Astrocyte (in vitro differentiated cells and primary cell): Measurements from ENCODE around the gene ANKRD11.

ENCODE experiments used
- EZH2 ChIP-seq: IDR thresholded peaks from 2 replicates; pipeline ENCODE4 v1.6.1; 2012; ENCODE audit warnings: mild to moderate bottlenecking, low read length, inconsistent platforms; ENCODE audit not compliant: insufficient read depth
- TF ChIP-seq, protein P1 (sequence below): IDR thresholded peaks from 2 replicates; pipeline ENCODE4 v1.5.1; 2011; ENCODE audit warnings: low read depth, mild to moderate bottlenecking, inconsistent platforms, low read length, moderate library complexity; ENCODE audit not compliant: insufficient read depth

DNA sequence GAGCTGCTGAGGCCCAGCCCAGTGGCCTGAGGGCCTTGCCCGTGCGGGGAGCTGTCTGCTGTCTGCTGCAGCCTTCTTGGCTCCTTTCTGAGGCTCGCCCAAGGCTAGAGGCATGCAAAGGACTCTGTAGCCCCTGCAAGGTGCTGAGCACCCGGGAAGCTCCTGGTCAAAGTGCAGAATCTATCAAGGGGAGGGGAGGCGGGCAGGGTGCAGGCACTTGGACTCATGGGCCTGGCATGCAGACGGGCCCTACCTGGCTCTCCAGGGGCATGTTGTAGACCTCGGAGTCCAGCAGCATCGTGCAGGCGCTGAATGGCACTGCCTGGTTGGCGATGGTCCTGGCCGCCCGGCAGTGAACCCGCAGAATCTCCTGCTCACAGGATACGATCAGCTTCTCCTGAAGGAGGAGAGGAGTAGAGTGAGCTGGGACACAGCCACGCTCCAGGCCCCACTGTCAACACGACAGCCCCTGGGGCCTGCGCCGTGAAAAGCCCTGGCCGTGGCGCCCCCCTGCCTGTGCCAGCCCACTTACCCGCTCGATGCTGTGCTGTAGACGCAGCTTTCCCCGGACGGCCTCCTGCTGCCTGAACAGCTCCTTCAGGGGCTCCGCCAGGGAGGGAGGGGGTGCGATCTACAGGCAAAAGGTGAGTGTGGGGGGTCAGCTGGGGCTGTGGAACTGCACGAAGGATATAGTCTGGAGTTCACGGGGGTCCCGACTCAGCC lies 215.6 kb downstream of the ANKRD11 start:
- TF ChIP-seq EZH2 = no peak
- TF ChIP-seq, protein P1, sequence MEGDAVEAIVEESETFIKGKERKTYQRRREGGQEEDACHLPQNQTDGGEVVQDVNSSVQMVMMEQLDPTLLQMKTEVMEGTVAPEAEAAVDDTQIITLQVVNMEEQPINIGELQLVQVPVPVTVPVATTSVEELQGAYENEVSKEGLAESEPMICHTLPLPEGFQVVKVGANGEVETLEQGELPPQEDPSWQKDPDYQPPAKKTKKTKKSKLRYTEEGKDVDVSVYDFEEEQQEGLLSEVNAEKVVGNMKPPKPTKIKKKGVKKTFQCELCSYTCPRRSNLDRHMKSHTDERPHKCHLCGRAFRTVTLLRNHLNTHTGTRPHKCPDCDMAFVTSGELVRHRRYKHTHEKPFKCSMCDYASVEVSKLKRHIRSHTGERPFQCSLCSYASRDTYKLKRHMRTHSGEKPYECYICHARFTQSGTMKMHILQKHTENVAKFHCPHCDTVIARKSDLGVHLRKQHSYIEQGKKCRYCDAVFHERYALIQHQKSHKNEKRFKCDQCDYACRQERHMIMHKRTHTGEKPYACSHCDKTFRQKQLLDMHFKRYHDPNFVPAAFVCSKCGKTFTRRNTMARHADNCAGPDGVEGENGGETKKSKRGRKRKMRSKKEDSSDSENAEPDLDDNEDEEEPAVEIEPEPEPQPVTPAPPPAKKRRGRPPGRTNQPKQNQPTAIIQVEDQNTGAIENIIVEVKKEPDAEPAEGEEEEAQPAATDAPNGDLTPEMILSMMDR = no peak
